ENCODE results near the gene CTXND1. TPM values are rescaled to one million over a fixed set of nuclear protein-coding genes. Genes with fewer than 3 reads are reported as not detected.

The CTXND1 gene
- total and polyA plus RNA-seq, 2 of the 8 experiments (the other 6 are each of a cell fraction or from before 2014, with no cell fraction given), result 0.03 TPM; not detected in 1

DNA sequence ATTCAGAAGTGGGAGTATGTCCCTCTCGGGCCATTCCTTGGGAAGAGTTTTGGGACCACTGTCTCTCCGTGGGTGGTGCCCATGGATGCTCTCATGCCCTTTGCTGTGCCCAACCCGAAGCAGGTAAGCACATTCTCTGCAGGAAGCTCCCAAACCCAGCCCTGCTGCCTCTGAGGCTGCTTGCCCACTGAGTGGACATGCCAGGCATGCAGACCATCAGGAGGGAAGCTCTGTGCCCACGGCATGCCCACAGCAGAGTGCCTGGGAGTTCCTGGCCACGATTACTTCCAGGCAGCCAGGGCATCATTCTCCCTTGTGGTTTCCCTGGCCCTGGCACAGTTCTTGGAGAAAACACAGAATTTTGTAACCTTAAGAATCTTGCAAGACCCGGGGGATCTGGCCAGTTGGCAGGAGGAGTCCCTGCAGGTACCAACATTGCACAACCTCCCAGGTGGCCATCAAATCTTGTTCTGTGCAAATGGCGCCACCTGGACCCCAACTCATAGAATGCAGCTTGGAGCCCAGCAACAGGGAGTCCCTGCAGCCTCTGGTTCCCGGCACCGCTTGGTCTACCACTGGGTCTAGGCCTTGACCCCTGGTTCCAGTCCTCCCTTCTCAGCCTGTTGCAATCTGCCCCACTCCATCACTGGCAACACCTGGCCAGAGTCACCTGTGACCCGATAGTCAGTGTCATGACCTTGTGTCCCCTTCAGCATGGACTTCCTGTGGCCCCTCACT, 78.8 kb downstream of the CTXND1 start (continued):
- TF ChIP-seq, protein P1, sequence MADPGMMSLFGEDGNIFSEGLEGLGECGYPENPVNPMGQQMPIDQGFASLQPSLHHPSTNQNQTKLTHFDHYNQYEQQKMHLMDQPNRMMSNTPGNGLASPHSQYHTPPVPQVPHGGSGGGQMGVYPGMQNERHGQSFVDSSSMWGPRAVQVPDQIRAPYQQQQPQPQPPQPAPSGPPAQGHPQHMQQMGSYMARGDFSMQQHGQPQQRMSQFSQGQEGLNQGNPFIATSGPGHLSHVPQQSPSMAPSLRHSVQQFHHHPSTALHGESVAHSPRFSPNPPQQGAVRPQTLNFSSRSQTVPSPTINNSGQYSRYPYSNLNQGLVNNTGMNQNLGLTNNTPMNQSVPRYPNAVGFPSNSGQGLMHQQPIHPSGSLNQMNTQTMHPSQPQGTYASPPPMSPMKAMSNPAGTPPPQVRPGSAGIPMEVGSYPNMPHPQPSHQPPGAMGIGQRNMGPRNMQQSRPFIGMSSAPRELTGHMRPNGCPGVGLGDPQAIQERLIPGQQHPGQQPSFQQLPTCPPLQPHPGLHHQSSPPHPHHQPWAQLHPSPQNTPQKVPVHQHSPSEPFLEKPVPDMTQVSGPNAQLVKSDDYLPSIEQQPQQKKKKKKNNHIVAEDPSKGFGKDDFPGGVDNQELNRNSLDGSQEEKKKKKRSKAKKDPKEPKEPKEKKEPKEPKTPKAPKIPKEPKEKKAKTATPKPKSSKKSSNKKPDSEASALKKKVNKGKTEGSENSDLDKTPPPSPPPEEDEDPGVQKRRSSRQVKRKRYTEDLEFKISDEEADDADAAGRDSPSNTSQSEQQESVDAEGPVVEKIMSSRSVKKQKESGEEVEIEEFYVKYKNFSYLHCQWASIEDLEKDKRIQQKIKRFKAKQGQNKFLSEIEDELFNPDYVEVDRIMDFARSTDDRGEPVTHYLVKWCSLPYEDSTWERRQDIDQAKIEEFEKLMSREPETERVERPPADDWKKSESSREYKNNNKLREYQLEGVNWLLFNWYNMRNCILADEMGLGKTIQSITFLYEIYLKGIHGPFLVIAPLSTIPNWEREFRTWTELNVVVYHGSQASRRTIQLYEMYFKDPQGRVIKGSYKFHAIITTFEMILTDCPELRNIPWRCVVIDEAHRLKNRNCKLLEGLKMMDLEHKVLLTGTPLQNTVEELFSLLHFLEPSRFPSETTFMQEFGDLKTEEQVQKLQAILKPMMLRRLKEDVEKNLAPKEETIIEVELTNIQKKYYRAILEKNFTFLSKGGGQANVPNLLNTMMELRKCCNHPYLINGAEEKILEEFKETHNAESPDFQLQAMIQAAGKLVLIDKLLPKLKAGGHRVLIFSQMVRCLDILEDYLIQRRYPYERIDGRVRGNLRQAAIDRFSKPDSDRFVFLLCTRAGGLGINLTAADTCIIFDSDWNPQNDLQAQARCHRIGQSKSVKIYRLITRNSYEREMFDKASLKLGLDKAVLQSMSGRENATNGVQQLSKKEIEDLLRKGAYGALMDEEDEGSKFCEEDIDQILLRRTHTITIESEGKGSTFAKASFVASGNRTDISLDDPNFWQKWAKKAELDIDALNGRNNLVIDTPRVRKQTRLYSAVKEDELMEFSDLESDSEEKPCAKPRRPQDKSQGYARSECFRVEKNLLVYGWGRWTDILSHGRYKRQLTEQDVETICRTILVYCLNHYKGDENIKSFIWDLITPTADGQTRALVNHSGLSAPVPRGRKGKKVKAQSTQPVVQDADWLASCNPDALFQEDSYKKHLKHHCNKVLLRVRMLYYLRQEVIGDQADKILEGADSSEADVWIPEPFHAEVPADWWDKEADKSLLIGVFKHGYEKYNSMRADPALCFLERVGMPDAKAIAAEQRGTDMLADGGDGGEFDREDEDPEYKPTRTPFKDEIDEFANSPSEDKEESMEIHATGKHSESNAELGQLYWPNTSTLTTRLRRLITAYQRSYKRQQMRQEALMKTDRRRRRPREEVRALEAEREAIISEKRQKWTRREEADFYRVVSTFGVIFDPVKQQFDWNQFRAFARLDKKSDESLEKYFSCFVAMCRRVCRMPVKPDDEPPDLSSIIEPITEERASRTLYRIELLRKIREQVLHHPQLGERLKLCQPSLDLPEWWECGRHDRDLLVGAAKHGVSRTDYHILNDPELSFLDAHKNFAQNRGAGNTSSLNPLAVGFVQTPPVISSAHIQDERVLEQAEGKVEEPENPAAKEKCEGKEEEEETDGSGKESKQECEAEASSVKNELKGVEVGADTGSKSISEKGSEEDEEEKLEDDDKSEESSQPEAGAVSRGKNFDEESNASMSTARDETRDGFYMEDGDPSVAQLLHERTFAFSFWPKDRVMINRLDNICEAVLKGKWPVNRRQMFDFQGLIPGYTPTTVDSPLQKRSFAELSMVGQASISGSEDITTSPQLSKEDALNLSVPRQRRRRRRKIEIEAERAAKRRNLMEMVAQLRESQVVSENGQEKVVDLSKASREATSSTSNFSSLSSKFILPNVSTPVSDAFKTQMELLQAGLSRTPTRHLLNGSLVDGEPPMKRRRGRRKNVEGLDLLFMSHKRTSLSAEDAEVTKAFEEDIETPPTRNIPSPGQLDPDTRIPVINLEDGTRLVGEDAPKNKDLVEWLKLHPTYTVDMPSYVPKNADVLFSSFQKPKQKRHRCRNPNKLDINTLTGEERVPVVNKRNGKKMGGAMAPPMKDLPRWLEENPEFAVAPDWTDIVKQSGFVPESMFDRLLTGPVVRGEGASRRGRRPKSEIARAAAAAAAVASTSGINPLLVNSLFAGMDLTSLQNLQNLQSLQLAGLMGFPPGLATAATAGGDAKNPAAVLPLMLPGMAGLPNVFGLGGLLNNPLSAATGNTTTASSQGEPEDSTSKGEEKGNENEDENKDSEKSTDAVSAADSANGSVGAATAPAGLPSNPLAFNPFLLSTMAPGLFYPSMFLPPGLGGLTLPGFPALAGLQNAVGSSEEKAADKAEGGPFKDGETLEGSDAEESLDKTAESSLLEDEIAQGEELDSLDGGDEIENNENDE (IDR thresholded peaks at IDR 0.05; ENCODE audit: insufficient replicate concordance, low read length), result no peak
- TF ChIP-seq CEBPB (IDR thresholded peaks at IDR 0.05; ENCODE audit: low read depth, low read length) (peak; percentile 100), E2F6 (IDR thresholded peaks at IDR 0.05) (no peak), BRCA1 (IDR thresholded peaks at IDR 0.05; ENCODE audit: low read depth, low read length) (no peak), TEAD4 (IDR thresholded peaks at IDR 0.05; ENCODE audit: low read depth, low read length) (peak; percentile 57; the same call in 1 of the 2 replicates), SIN3A (conservative IDR thresholded peaks at IDR 0.05 in 1 of 2, IDR thresholded peaks at IDR 0.05 in 1 of 2; ENCODE audit: low read depth in 1 of 2, low read length in 2 of 2) (no peak), ASH2L (IDR thresholded peaks at IDR 0.05; ENCODE audit: low read length) (no peak), YY1 (IDR thresholded peaks at IDR 0.05; ENCODE audit: low read depth, low read length) (peak; percentile 47; the same call in 1 of the 2 replicates)
- TF ChIP-seq, protein P2, sequence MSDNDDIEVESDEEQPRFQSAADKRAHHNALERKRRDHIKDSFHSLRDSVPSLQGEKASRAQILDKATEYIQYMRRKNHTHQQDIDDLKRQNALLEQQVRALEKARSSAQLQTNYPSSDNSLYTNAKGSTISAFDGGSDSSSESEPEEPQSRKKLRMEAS (IDR thresholded peaks at IDR 0.05), result no peak; the same call in 1 of the 2 replicates

Data from H1 (cell line).